Stomach smooth muscle (tissue), 2 donors: Measurements from ENCODE around the gene MIS18BP1.

Source experiments
- H3K27ac ChIP-seq: one replicate; pipeline ENCODE4 v1.7.0; 2013; ENCODE audit warnings: mild to moderate bottlenecking, low read length, inconsistent platforms
- H3K27me3 ChIP-seq, 2 donors: one replicate each; pipeline ENCODE4 v1.7.0; 2013; ENCODE audit warnings: low read length in 2 of 2; ENCODE audit not compliant: insufficient read depth in 2 of 2, control insufficient read depth in 1 of 2
- H3K36me3 ChIP-seq, 2 donors: one replicate each; pipeline ENCODE4 v1.7.0; 2013; ENCODE audit warnings: low read length in 2 of 2; ENCODE audit not compliant: control insufficient read depth in 2 of 2, insufficient read depth in 2 of 2
- H3K4me1 ChIP-seq: one replicate; pipeline ENCODE4 v1.7.0; 2013; ENCODE audit warnings: low read length; ENCODE audit not compliant: control insufficient read depth, insufficient read depth
- H3K4me3 ChIP-seq, 2 donors: one replicate each; pipeline ENCODE4 v1.7.0; 2013; ENCODE audit warnings: low read length in 2 of 2
- H3K9ac ChIP-seq, 2 donors: one replicate each; pipeline ENCODE4 v1.7.0; 2013; ENCODE audit warnings: low read length in 2 of 2, mild to moderate bottlenecking in 1 of 2
- H3K9me3 ChIP-seq, 2 donors: one replicate each; pipeline ENCODE4 v1.7.0; 2013; ENCODE audit warnings: low read length in 2 of 2; ENCODE audit not compliant: control insufficient read depth in 2 of 2
- donor health status: healthy.
- donor health status: Pancreatic carcinoma.

Gene MIS18BP1

DNA sequence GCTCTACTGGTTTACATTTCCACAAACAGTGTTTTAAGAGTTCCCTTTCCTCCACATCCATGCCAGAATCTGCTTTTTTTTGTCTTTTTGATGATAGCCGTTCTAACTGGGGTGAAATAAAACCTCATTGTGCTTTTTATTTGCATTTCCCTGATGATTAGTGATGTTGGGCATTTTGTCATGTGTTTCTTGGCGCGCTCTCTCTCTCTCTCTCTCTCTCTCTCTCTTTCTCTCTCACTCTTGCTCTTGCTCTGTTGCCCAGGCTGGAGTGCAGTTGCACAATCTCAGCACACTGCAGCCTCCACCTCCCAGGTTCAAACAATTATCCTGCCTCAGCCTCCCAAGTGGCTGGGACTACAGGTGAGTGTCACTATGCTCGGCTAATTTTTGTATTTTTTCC, 9.6 kb upstream of the MIS18BP1 start:
- Histone ChIP-seq H3K9ac (no peak overlapping the region), H3K4me3 (no peak overlapping the region), H3K27ac (no peak overlapping the region), H3K9me3 (peaks cover 0 to 3% of the 10 kb centered on the region in 2 donors), H3K36me3 (no peaks in the 10 kb centered on the region), H3K4me1 (no peaks in the 10 kb centered on the region), H3K27me3 (no peaks in the 10 kb centered on the region)

DNA sequence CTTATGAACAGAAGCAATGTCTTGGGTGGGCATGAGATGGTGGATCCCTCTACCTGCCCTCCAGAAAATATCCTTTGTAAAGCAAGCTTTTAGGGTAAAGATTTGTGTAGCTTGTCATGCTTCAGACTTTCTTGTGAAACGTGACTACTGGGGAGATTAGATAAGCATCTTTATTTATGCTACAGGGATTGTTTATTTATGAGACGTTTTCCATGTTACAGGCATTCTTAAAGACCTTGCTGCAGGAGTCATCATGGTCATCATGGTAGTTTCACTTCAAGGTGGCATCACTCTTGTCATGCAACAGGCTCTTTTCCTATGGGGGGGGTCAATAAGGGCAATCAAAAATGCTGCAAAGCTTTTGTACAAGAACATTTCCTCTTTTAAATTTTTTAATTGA, 8.2 kb upstream of the MIS18BP1 start:
- Histone ChIP-seq H3K9me3 (peaks cover 0 to 3% of the 10 kb centered on the region in 2 donors), H3K4me3 (no peak overlapping the region), H3K27ac (no peak overlapping the region), H3K4me1 (no peaks in the 10 kb centered on the region), H3K36me3 (no peaks in the 10 kb centered on the region), H3K27me3 (no peaks in the 10 kb centered on the region), H3K9ac (no peak overlapping the region)

GRCh38 chr14:45258805-45259204, 5.8 kb upstream of the MIS18BP1 start:
- H3K9ac ChIP-seq = no peak overlapping the region
- H3K9me3 ChIP-seq = peaks cover 0 to 3% of the 10 kb centered on the region in 2 donors
- H3K36me3 ChIP-seq = no peaks in the 10 kb centered on the region
- no peak overlapping the region for H3K4me3 ChIP-seq
- H3K27ac ChIP-seq = no peak overlapping the region
- no peaks in the 10 kb centered on the region for H3K4me1 ChIP-seq
- H3K27me3 ChIP-seq = no peaks in the 10 kb centered on the region

- H3K27me3 ChIP-seq = no peaks in the 10 kb centered on the region
- no peaks in the 10 kb centered on the region for H3K36me3 ChIP-seq
- no peak overlapping the region for H3K9ac ChIP-seq
- H3K9me3 ChIP-seq = peaks cover 0 to 3% of the 10 kb centered on the region in 2 donors
- no peak overlapping the region for H3K4me3 ChIP-seq
- no peaks in the 10 kb centered on the region for H3K4me1 ChIP-seq
- no peak overlapping the region for H3K27ac ChIP-seq
These were observed 5.1 kb upstream of the MIS18BP1 start for GRCh38 chr14:45258073-45258472.

DNA sequence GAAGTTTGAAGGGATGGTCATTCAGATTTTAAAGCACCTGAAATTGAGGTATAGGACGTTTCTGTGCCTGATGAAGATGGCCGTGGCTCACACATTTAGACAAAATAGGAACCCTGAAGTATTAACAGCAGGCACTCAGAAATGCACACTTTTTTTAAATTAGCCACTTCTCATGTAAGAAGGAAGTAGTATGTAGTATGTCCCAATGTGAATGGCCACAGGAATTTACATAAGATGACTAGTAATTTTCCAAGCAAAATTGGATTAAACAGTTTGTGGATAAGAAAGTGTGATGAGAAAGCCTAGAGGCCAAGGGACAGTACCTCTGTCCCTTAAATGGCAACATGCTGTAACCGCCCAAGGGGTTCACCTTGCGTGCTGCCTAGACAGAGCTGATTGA, 1.8 kb upstream of the MIS18BP1 start:
- H3K4me3 ChIP-seq = no peak overlapping the region
- H3K9ac ChIP-seq = no peak overlapping the region
- H3K27ac ChIP-seq = no peak overlapping the region
- H3K4me1 ChIP-seq = peaks cover 6% of the 10 kb centered on the region
- no peaks in the 10 kb centered on the region for H3K27me3 ChIP-seq
- peaks cover 0 to 3% of the 10 kb centered on the region in 2 donors for H3K9me3 ChIP-seq
- H3K36me3 ChIP-seq = no peaks in the 10 kb centered on the region

- H3K4me1 ChIP-seq = peaks cover 6% of the 10 kb centered on the region
- H3K4me3 ChIP-seq = peak overlapping the region; percentile 88
- H3K27ac ChIP-seq = peak overlapping the region; percentile 87
- H3K27me3 ChIP-seq = no peaks in the 10 kb centered on the region
- H3K36me3 ChIP-seq = no peaks in the 10 kb centered on the region
- peak overlapping the region; percentile 87 to 89 for H3K9ac ChIP-seq
- H3K9me3 ChIP-seq = peaks cover 0 to 3% of the 10 kb centered on the region in 2 donors
These were observed 830 bp upstream of the MIS18BP1 start for GRCh38 chr14:45253754-45254310.

GRCh38 chr14:45252366-45253069, 484 bp downstream of the MIS18BP1 start:
- Histone ChIP-seq H3K36me3 (no peaks in the 10 kb centered on the region), H3K27me3 (no peaks in the 10 kb centered on the region), H3K4me3 (peak overlapping the region; percentile 88), H3K9me3 (no peaks in the 10 kb centered on the region), H3K27ac (peak overlapping the region; percentile 87), H3K9ac (peak overlapping the region; percentile 87 to 89), H3K4me1 (peaks cover 6% of the 10 kb centered on the region)

GRCh38 chr14:45251912-45252311, 1.1 kb downstream of the MIS18BP1 start:
- Histone ChIP-seq H3K9me3 (no peaks in the 10 kb centered on the region), H3K9ac (no peak overlapping the region), H3K4me1 (peaks cover 6% of the 10 kb centered on the region), H3K4me3 (peak overlapping the region; percentile 24 to 88), H3K36me3 (no peaks in the 10 kb centered on the region), H3K27me3 (no peaks in the 10 kb centered on the region), H3K27ac (no peak overlapping the region)

- Histone ChIP-seq H3K27ac (no peak overlapping the region), H3K4me3 (peak overlapping the region in 1 of 2 donors; percentile 17), H3K36me3 (no peaks in the 10 kb centered on the region), H3K9ac (no peak overlapping the region), H3K4me1 (peaks cover 6% of the 10 kb centered on the region), H3K9me3 (no peaks in the 10 kb centered on the region), H3K27me3 (no peaks in the 10 kb centered on the region)
These were observed 3.0 kb downstream of the MIS18BP1 start for GRCh38 chr14:45249856-45250575.

DNA sequence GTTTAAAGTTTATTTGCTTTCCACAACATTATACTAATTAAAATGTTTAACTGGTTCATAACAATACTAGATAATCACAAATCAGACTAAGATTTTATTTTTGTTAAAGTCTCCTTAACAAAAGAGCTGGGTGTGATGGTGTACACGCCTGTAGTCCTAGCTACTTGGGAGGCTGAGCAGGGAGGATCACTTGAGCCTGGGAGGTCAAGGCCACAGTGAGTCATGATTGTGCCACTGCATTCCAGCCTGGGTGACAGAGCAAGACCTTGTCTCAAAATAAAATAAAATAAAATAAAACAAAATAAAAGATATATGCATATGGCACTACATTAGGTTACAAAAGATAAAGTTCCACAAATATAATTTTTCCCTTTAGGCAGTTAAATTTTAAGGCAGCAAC, 5.6 kb downstream of the MIS18BP1 start:
- H3K4me1 ChIP-seq = peaks cover 5% of the 10 kb centered on the region

GRCh38 chr14:45246691-45247090, 6.3 kb downstream of the MIS18BP1 start:
- Histone ChIP-seq H3K9ac (no peak overlapping the region), H3K27ac (no peak overlapping the region), H3K36me3 (no peaks in the 10 kb centered on the region), H3K4me3 (no peak overlapping the region), H3K9me3 (no peaks in the 10 kb centered on the region), H3K27me3 (no peaks in the 10 kb centered on the region), H3K4me1 (peaks cover 3% of the 10 kb centered on the region)

More for the DNA sequence above, 5.6 kb downstream of the MIS18BP1 start:
- H3K4me3 ChIP-seq = no peak overlapping the region
- no peaks in the 10 kb centered on the region for H3K9me3 ChIP-seq
- no peak overlapping the region for H3K27ac ChIP-seq
- H3K27me3 ChIP-seq = no peaks in the 10 kb centered on the region
- H3K9ac ChIP-seq = no peak overlapping the region
- no peaks in the 10 kb centered on the region for H3K36me3 ChIP-seq
